HepG2 (cell line): ENCODE data around the gene TYMS. TPM values are rescaled to one million over a fixed set of nuclear protein-coding genes. Genes with fewer than 3 reads are reported as not detected.

Source experiments
- AHDC1 ChIP-seq: sonication (generic); formaldehyde crosslinking; IDR thresholded peaks from 2 replicates; pipeline ENCODE4 v1.5.1; 2020; ENCODE audit warnings: mild to moderate bottlenecking, missing genetic modification reagents, borderline replicate concordance
- CEBPZ ChIP-seq: IDR thresholded peaks from 2 replicates; pipeline ENCODE4 v1.6.1; 2012; ENCODE audit warnings: low read length, improper control_type of control experiment
- ETV6 ChIP-seq: sonication (generic); formaldehyde crosslinking; conservative IDR thresholded peaks from 2 replicates; pipeline ENCODE4 v1.4.0; 2020; ENCODE audit warnings: missing genetic modification reagents
- MBD4 ChIP-seq: IDR thresholded peaks from 2 replicates; pipeline ENCODE4 v1.6.1; 2012; ENCODE audit warnings: low read length, inconsistent platforms, borderline replicate concordance
- MYPOP ChIP-seq: sonication (generic); formaldehyde crosslinking; IDR thresholded peaks from 2 replicates; pipeline ENCODE4 v1.8.1; 2023; ENCODE audit warnings: mild to moderate bottlenecking, moderate library complexity, missing genetic modification reagents
- RELA ChIP-seq: sonication (generic); formaldehyde crosslinking; IDR thresholded peaks from 2 replicates; pipeline ENCODE4 v1.4.0; 2020; ENCODE audit warnings: missing genetic modification reagents
- SATB2 ChIP-seq: sonication (generic); formaldehyde crosslinking; IDR thresholded peaks from 2 replicates; pipeline ENCODE4 v1.5.0; 2020; ENCODE audit warnings: missing genetic modification reagents
- THRA ChIP-seq: sonication (generic); formaldehyde crosslinking; IDR thresholded peaks from 2 replicates; pipeline ENCODE4 v1.4.0; 2020; ENCODE audit warnings: missing genetic modification reagents, borderline replicate concordance
- ZBTB21 ChIP-seq: sonication (generic); formaldehyde crosslinking; IDR thresholded peaks from 2 replicates; pipeline ENCODE4 v1.4.0; 2020; ENCODE audit warnings: missing genetic modification reagents
- ZBTB43 ChIP-seq: sonication (generic); formaldehyde crosslinking; conservative IDR thresholded peaks from 2 replicates; pipeline ENCODE4 v1.4.0; 2020; ENCODE audit warnings: missing genetic modification reagents
- ZBTB44 ChIP-seq: sonication (generic); formaldehyde crosslinking; IDR thresholded peaks from 2 replicates; pipeline ENCODE4 v1.4.0; 2020; ENCODE audit warnings: missing genetic modification reagents
- ZNF496 ChIP-seq: sonication (generic); formaldehyde crosslinking; IDR thresholded peaks from 2 replicates; pipeline ENCODE4 v1.8.1; 2023; ENCODE audit warnings: mild to moderate bottlenecking, moderate library complexity, missing genetic modification reagents; ENCODE audit not compliant: insufficient replicate concordance
- polyA plus RNA-seq, 8 experiments: library from polyadenylated mRNA; depleted of rRNA in 3 of 8; stranded (reverse) in 7 of 8; unstranded in 1 of 8; fragments of >200 nt; fragmentation: Illumina TruSeq in 4 of 8; extraction: Trizol in 4 of 8; gene quantifications; 2 replicates each; pipeline versions ENCODE4 v1.2.1 to v1.2.3, GENCODE V29; 2011 to 2016; ENCODE audit warnings: low read depth in 4 of 8, missing spikeins in 1 of 8, mixed read lengths in 1 of 8; ENCODE audit not compliant: insufficient read depth in 1 of 8
- total RNA-seq, 5 experiments: library from RNA; depleted of rRNA; stranded (reverse); fragments of >200 nt; fragmentation: Illumina TruSeq; extraction: Trizol; gene quantifications; 2 replicates each; pipeline ENCODE4 v1.2.3, GENCODE V29; 2016; ENCODE audit warnings: low read depth in 1 of 5

Gene TYMS
- total and polyA plus RNA-seq, 2 of the 13 experiments (the other 11 are each of a cell fraction or from before 2014, with no cell fraction given) = 80.1 to 106 TPM

- TF ChIP-seq ZBTB43 (CRISPR knock-in tag) (0 out of 2 replicates have a peak, but pooled peaks have one; percentile 27), ZNF496 (CRISPR knock-in tag) (no peak), MBD4 (no peak), RELA (CRISPR knock-in tag) (0 out of 2 replicates have a peak, but pooled peaks have one; percentile 73), MYPOP (no peak; the same call in none of the 2 replicates), ETV6 (CRISPR knock-in tag) (peak; percentile 92; the same call in 1 of the 2 replicates), ZBTB44 (CRISPR knock-in tag) (no peak), SATB2 (CRISPR knock-in tag) (no peak), THRA (CRISPR knock-in tag) (peak; percentile 51; the same call in 1 of the 2 replicates), CEBPZ (no peak), AHDC1 (CRISPR knock-in tag) (peak; percentile 35; the same call in 1 of the 2 replicates), ZBTB21 (CRISPR knock-in tag) (no peak)
These were observed 821 bp downstream of the TYMS start (continued) for GRCh38 chr18:658001-658946.
